ENCODE data around the gene PKNOX2.

The PKNOX2 gene

GRCh38 chr11:125154378-125155099, 10.0 kb upstream of the PKNOX2 start:
- Histone ChIP-seq H3K4me2 (ENCODE audit: low read length) (no peak overlapping the region), H3K4me3 (ENCODE audit: low read depth, low read length) (no peak overlapping the region), H3K4me1 (ENCODE audit: control insufficient read depth in 1 of 2, insufficient read depth in 2 of 2, low read length in 2 of 2) (peaks cover 3 to 5% of the 10 kb centered on the region in 2 experiments), H3K9ac (ENCODE audit: low read length) (no peak overlapping the region), H3K36me3 (ENCODE audit: control insufficient read depth in 1 of 2, insufficient read depth in 2 of 2, low read length in 2 of 2) (no peaks in the 10 kb centered on the region), H3K4ac (ENCODE audit: low read depth, low read length) (no peak overlapping the region), H4K12ac (ENCODE audit: low read depth, low read length) (no peak overlapping the region), H4K91ac (ENCODE audit: low read depth, low read length) (no peak overlapping the region), H4K8ac (ENCODE audit: low read depth, low read length) (no peak overlapping the region), H3K18ac (ENCODE audit: low read length) (no peak overlapping the region), H2AFZ (ENCODE audit: insufficient read depth, low read length, poor library complexity) (no peak overlapping the region), H3K14ac (ENCODE audit: low read length) (no peak overlapping the region), H2AK5ac (ENCODE audit: low read length) (no peak overlapping the region), H3K23ac (ENCODE audit: low read length) (no peak overlapping the region), H3K27me3 (ENCODE audit: insufficient read depth, low read length) (no peaks in the 10 kb centered on the region), H3K79me1 (ENCODE audit: low read length) (no peaks in the 10 kb centered on the region), H3K79me2 (ENCODE audit: control insufficient read depth, insufficient read depth, low read length, poor library complexity) (no peaks in the 10 kb centered on the region), H3K27ac (ENCODE audit: low read depth, low read length) (no peak overlapping the region), H2BK5ac (ENCODE audit: low read depth, low read length, poor library complexity) (no peak overlapping the region), H3K9me3 (ENCODE audit: insufficient read depth, low read depth, low read length) (no peaks in the 10 kb centered on the region), H2BK12ac (ENCODE audit: low read length) (no peak overlapping the region), H2BK120ac (ENCODE audit: insufficient read depth, low read length, poor library complexity) (no peak overlapping the region)
- DNase-seq: no peak
- no CpG with 5 or more reads among the region's 7 CpGs for WGBS (ENCODE audit: extremely low coverage, insufficient coverage, insufficient read length)

GRCh38 chr11:125155100-125155444, 9.5 kb upstream of the PKNOX2 start:
- H3K36me3 ChIP-seq (ENCODE audit: control insufficient read depth in 1 of 2, insufficient read depth in 2 of 2, low read length in 2 of 2): no peaks in the 10 kb centered on the region
- no CpG with 5 or more reads among the region's 6 CpGs for WGBS (ENCODE audit: extremely low coverage, insufficient coverage, insufficient read length)

GRCh38 chr11:125155767-125156166, 8.8 kb upstream of the PKNOX2 start:
- no peak overlapping the region for H4K91ac ChIP-seq (ENCODE audit: low read depth, low read length)
- no peak overlapping the region for H3K27ac ChIP-seq (ENCODE audit: low read depth, low read length)
- H3K9ac ChIP-seq (ENCODE audit: low read length): no peak overlapping the region
- H2BK120ac ChIP-seq (ENCODE audit: insufficient read depth, low read length, poor library complexity): no peak overlapping the region
- no peak for DNase-seq
- peaks cover 3 to 5% of the 10 kb centered on the region in 2 experiments for H3K4me1 ChIP-seq (ENCODE audit: control insufficient read depth in 1 of 2, insufficient read depth in 2 of 2, low read length in 2 of 2)
- H3K36me3 ChIP-seq (ENCODE audit: control insufficient read depth in 1 of 2, insufficient read depth in 2 of 2, low read length in 2 of 2): no peaks in the 10 kb centered on the region
- no peak overlapping the region for H2BK12ac ChIP-seq (ENCODE audit: low read length)
- H4K8ac ChIP-seq (ENCODE audit: low read depth, low read length): no peak overlapping the region
- H2AFZ ChIP-seq (ENCODE audit: insufficient read depth, low read length, poor library complexity): no peak overlapping the region
- H3K27me3 ChIP-seq (ENCODE audit: insufficient read depth, low read length): no peaks in the 10 kb centered on the region
- no peaks in the 10 kb centered on the region for H3K79me2 ChIP-seq (ENCODE audit: control insufficient read depth, insufficient read depth, low read length, poor library complexity)
- H3K4me2 ChIP-seq (ENCODE audit: low read length): no peak overlapping the region
- no peak overlapping the region for H3K23ac ChIP-seq (ENCODE audit: low read length)
- H2AK5ac ChIP-seq (ENCODE audit: low read length): no peak overlapping the region
- H3K18ac ChIP-seq (ENCODE audit: low read length): no peak overlapping the region
- H3K79me1 ChIP-seq (ENCODE audit: low read length): no peaks in the 10 kb centered on the region
- H4K12ac ChIP-seq (ENCODE audit: low read depth, low read length): no peak overlapping the region
- WGBS (ENCODE audit: extremely low coverage, insufficient coverage, insufficient read length): no CpG with 5 or more reads among the region's 4 CpGs
- H3K14ac ChIP-seq (ENCODE audit: low read length): no peak overlapping the region
- H2BK5ac ChIP-seq (ENCODE audit: low read depth, low read length, poor library complexity): no peak overlapping the region
- H3K9me3 ChIP-seq (ENCODE audit: insufficient read depth, low read depth, low read length): no peaks in the 10 kb centered on the region
- H3K4ac ChIP-seq (ENCODE audit: low read depth, low read length): no peak overlapping the region
- no peak overlapping the region for H3K4me3 ChIP-seq (ENCODE audit: low read depth, low read length)

More at GRCh38 chr11:125155100-125155444, 9.5 kb upstream of the PKNOX2 start:
- H3K23ac ChIP-seq (ENCODE audit: low read length): no peak overlapping the region
- no peaks in the 10 kb centered on the region for H3K79me2 ChIP-seq (ENCODE audit: control insufficient read depth, insufficient read depth, low read length, poor library complexity)
- H2BK5ac ChIP-seq (ENCODE audit: low read depth, low read length, poor library complexity): no peak overlapping the region
- no peak overlapping the region for H3K4ac ChIP-seq (ENCODE audit: low read depth, low read length)
- H3K14ac ChIP-seq (ENCODE audit: low read length): no peak overlapping the region
- no peak overlapping the region for H4K12ac ChIP-seq (ENCODE audit: low read depth, low read length)
- H2AK5ac ChIP-seq (ENCODE audit: low read length): no peak overlapping the region
- H4K91ac ChIP-seq (ENCODE audit: low read depth, low read length): no peak overlapping the region
- H3K79me1 ChIP-seq (ENCODE audit: low read length): no peaks in the 10 kb centered on the region
- DNase-seq: no peak
- H3K4me1 ChIP-seq (ENCODE audit: control insufficient read depth in 1 of 2, insufficient read depth in 2 of 2, low read length in 2 of 2): peaks cover 3 to 5% of the 10 kb centered on the region in 2 experiments
- no peak overlapping the region for H2BK12ac ChIP-seq (ENCODE audit: low read length)
- H2AFZ ChIP-seq (ENCODE audit: insufficient read depth, low read length, poor library complexity): no peak overlapping the region
- no peak overlapping the region for H3K27ac ChIP-seq (ENCODE audit: low read depth, low read length)
- H3K9ac ChIP-seq (ENCODE audit: low read length): no peak overlapping the region
- no peak overlapping the region for H3K4me2 ChIP-seq (ENCODE audit: low read length)
- no peak overlapping the region for H4K8ac ChIP-seq (ENCODE audit: low read depth, low read length)
- no peak overlapping the region for H2BK120ac ChIP-seq (ENCODE audit: insufficient read depth, low read length, poor library complexity)
- no peak overlapping the region for H3K18ac ChIP-seq (ENCODE audit: low read length)
- H3K4me3 ChIP-seq (ENCODE audit: low read depth, low read length): no peak overlapping the region
- H3K27me3 ChIP-seq (ENCODE audit: insufficient read depth, low read length): no peaks in the 10 kb centered on the region
- H3K9me3 ChIP-seq (ENCODE audit: insufficient read depth, low read depth, low read length): no peaks in the 10 kb centered on the region

GRCh38 chr11:125156346-125157117, 8.0 kb upstream of the PKNOX2 start:
- no peaks in the 10 kb centered on the region for H3K27me3 ChIP-seq (ENCODE audit: insufficient read depth, low read length)
- no peaks in the 10 kb centered on the region for H3K36me3 ChIP-seq (ENCODE audit: control insufficient read depth in 1 of 2, insufficient read depth in 2 of 2, low read length in 2 of 2)
- H3K23ac ChIP-seq (ENCODE audit: low read length): no peak overlapping the region
- H3K4ac ChIP-seq (ENCODE audit: low read depth, low read length): no peak overlapping the region
- H3K4me2 ChIP-seq (ENCODE audit: low read length): no peak overlapping the region
- H2AFZ ChIP-seq (ENCODE audit: insufficient read depth, low read length, poor library complexity): no peak overlapping the region
- no peak overlapping the region for H2BK5ac ChIP-seq (ENCODE audit: low read depth, low read length, poor library complexity)
- H3K14ac ChIP-seq (ENCODE audit: low read length): no peak overlapping the region
- no peak for DNase-seq
- WGBS (ENCODE audit: extremely low coverage, insufficient coverage, insufficient read length): no CpG with 5 or more reads among the region's 8 CpGs
- H2BK12ac ChIP-seq (ENCODE audit: low read length): no peak overlapping the region
- no peak overlapping the region for H3K27ac ChIP-seq (ENCODE audit: low read depth, low read length)
- peaks cover 3 to 5% of the 10 kb centered on the region in 2 experiments for H3K4me1 ChIP-seq (ENCODE audit: control insufficient read depth in 1 of 2, insufficient read depth in 2 of 2, low read length in 2 of 2)
- no peak overlapping the region for H4K8ac ChIP-seq (ENCODE audit: low read depth, low read length)
- H3K79me2 ChIP-seq (ENCODE audit: control insufficient read depth, insufficient read depth, low read length, poor library complexity): no peaks in the 10 kb centered on the region
- H3K79me1 ChIP-seq (ENCODE audit: low read length): no peaks in the 10 kb centered on the region
- no peak overlapping the region for H2AK5ac ChIP-seq (ENCODE audit: low read length)
- no peak overlapping the region for H3K4me3 ChIP-seq (ENCODE audit: low read depth, low read length)
- H3K9me3 ChIP-seq (ENCODE audit: insufficient read depth, low read depth, low read length): no peaks in the 10 kb centered on the region
- H4K91ac ChIP-seq (ENCODE audit: low read depth, low read length): no peak overlapping the region
- no peak overlapping the region for H3K9ac ChIP-seq (ENCODE audit: low read length)
- H4K12ac ChIP-seq (ENCODE audit: low read depth, low read length): no peak overlapping the region
- no peak overlapping the region for H2BK120ac ChIP-seq (ENCODE audit: insufficient read depth, low read length, poor library complexity)
- no peak overlapping the region for H3K18ac ChIP-seq (ENCODE audit: low read length)
